Fibroblast of mammary gland (primary cell): Measurements from ENCODE around the gene DGCR6L.
A peak's percentile ranks its signal among the peaks of the same experiment; 100 is the strongest.
"Not testable (repeated sequence)": the region's sequence is repeated elsewhere in the genome, so short reads cannot be mapped to it uniquely, and the experiment has no call there.

Experiments
- DNase-seq: peaks from one replicate; pipeline ENCODE4 v3.0.0-alpha.2; 2010; ENCODE audit warnings: low read depth
- H3K4me3 ChIP-seq: 2 replicates; pipeline ENCODE4 v1.5.1; 2011; ENCODE audit warnings: low read depth, mild to moderate bottlenecking, low read length, moderate library complexity; ENCODE audit not compliant: control insufficient read depth
- TF ChIP-seq, protein P1 (sequence below): conservative IDR thresholded peaks from 2 replicates; pipeline ENCODE4 v1.5.1; 2011; ENCODE audit warnings: low read depth, low read length, inconsistent platforms; ENCODE audit not compliant: control insufficient read depth, insufficient read depth

Gene DGCR6L

DNA sequence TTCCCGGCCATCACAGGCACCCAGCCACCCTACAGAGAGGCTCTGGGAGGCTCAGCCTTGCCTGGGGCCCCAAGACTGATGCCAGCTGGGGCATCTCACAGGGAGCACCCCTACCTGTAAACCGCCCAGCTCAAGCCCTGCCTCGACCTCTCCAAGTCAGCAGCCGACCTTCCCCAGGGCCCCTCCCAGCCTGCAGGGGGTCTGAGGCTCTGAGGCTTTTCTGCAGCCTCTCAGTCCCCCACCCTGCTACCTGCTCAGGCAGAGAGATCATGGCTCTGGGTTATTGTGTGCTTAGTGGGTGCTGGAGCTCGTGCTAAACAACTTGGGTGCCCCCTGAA lies 28.6 kb downstream of the DGCR6L start:
- DNase-seq = no peak
- H3K4me3 ChIP-seq = no peak overlapping the region
- TF ChIP-seq, protein P1, sequence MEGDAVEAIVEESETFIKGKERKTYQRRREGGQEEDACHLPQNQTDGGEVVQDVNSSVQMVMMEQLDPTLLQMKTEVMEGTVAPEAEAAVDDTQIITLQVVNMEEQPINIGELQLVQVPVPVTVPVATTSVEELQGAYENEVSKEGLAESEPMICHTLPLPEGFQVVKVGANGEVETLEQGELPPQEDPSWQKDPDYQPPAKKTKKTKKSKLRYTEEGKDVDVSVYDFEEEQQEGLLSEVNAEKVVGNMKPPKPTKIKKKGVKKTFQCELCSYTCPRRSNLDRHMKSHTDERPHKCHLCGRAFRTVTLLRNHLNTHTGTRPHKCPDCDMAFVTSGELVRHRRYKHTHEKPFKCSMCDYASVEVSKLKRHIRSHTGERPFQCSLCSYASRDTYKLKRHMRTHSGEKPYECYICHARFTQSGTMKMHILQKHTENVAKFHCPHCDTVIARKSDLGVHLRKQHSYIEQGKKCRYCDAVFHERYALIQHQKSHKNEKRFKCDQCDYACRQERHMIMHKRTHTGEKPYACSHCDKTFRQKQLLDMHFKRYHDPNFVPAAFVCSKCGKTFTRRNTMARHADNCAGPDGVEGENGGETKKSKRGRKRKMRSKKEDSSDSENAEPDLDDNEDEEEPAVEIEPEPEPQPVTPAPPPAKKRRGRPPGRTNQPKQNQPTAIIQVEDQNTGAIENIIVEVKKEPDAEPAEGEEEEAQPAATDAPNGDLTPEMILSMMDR = no peak

DNA sequence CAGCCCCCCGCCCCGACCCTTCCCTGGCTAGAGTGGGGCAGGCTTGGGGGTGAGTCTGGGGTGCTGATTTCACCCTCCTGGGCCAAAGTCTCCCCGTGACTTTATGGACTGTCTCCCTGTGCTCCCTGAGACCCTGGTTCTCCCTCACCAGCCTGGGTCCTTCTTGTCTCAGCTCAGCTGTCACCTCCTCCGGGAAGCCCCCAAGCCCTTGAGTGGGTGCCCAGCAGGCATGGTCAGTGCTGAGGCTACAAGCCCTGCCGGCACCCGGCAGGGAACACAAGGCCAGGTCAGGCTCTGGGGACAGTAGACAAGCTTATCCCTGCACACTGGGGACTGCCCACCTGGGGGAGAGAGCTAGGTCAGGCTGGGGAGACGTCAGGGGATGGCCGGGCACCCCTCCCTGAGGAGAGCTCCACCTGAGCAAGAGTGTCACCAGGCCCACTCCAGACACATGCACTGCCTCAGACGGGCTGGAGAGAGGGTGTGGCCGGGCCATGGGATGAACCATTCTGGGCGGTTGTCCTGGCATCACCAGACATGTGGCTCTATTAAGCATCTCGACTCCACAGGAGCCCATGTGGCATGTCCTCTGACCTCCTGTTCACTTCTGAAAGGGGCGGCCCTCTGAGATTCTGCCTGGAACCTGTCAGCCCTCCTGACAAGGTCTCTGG lies 29.1 kb downstream of the DGCR6L start:
- H3K4me3 ChIP-seq = no peak overlapping the region
- TF ChIP-seq, protein P1 = no peak
- DNase-seq = no peak

DNA sequence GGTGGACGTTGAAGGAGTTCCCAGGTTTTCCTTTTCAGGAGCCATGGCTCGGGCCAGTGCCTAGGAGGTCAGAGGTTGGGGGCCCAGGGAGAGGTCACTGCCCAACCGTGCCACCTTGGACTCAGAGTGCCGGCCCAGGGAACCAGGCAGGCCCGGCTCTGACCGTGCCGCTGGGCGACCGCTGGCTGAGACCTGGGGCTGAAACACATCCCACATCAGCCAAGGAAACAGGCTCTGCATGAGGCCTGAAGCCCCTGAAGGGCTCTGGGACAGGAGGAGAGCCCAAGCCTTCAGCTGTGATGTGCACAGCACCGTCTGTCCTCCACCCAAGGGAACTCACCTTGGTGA lies 29.8 kb downstream of the DGCR6L start:
- no peak overlapping the region for H3K4me3 ChIP-seq
- DNase-seq = no peak
- TF ChIP-seq, protein P1 = no peak

DNA sequence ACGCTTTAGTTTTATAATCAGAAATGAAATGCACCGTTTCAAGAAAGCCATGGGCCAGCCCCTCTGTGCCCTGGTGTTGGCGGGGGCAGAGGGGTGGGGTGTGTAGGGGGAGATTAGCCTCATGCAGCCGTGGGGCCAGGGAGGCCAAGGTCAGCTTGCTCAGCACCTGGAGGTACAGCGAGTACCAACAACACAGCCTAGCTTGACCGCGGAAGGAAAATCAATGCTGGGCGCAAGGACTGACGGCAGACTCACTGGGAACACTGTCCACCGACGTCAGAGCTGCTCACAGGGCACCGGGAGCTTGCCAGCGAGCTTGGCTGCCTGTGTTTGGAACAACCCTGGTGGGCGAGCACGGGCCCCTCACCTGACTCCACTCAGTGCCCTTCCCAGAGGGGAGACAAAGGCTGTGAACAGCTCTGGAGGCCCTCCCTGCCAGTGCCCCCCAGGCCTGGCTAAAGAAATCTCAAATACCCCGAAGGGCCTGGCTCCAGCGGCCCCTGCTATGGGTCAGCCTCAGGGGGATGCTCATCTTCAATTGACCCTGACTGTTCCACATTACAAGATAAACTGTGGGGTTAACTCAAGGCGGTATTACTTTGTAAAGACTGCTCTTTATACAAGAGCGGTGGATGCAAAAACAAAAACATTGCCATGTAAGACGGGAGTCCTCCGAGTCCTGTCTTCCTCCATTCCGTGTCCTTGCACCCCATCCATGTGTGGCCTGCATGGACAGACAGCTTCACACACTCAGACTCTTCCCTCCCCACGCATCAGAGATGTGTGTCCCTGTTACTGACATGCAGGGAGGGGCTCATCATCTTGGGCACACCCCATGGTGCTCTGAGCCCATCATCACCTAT lies 30.4 kb downstream of the DGCR6L start:
- H3K4me3 ChIP-seq, DNase-seq: not testable (repeated sequence)

DNA sequence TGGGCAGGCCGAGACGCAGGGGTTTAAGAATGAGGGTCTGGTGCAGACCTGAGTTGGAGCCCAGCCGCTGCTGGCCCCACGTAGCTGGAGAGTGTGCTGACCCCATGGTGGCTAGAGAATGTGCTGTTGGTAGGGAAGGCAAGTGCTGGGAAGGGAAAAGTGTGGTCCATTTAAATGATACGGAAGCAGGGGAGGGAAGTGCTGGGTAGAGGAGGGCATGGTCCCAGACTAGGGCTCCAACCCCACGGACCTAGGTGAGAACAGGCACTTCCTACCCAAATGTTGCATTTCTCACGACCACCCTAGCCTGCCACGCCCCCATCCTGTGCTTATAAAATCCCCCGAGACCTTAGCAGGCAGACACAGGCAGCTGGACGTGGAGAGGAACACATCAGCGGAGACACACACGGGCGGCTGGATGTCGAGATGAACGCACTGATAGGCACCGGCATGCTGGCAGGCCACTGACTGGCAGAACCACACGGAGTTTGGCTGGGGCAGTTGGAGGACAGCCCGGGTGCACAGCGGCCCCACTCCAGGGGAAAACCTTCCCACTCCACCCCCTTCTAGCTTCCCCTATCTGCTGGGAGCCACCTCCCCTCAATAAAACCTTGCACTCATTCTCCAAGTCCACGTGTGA lies 33.0 kb downstream of the DGCR6L start:
- not testable (repeated sequence) for DNase-seq, H3K4me3 ChIP-seq

DNA sequence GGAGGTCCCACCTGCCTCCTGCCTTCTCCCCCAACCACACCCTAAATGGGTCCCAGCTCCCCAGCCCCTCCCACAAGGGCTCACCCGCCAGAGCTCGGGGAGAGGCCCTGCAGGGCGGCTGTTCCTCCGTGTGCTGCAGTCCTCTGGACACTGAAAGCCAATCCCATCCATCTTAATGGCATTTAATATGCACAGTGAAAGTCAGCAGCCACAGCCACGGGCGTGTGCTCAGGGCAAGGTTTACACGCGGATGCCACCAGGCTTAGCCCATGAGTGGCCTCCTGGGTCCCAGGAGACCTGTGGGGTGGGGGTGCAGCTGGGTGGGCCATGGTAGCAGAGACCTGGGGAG lies 33.6 kb downstream of the DGCR6L start:
- not testable (repeated sequence) for DNase-seq, H3K4me3 ChIP-seq

DNA sequence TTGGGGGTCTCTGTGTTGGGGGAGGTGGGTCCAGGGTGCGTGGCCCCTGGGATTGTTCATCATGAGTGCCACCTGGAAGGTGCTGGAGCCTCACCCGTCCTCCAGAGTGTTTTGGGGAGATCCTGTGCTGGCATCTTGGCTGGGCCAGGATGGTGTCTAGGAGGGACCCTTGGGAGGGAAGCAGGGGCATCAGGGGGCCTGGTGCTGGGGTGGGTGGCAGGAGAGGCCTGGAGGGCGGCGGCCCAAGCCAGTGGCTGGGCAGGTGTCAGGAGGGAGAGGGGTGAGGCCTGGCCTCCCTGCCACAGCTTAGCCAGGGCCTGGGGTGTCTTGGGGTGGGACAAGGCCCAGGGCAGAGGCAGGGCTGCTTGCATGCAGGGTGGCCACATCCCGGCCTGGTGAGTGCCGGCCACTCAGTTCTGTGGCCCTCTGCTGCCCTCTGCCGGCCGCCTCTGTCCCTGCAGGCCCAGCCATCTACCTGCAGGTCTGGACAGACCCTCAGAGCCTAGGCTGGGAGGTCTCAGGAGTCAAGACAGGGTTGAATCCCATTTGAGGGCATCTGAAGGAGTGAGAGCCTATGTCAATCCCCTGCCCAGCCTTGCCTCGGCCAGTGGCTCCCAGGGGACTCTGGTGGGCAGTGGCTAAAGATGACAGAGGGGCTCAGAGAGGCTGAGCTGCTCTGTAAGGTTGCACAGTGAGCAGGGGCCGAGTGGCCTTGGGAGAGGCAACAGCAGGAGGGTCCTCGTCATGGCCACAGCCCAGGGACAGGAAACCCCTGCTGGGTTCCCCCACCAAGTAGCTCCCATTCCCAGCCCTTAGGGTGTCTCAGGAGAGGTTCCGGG lies 34.2 kb downstream of the DGCR6L start:
- peak; percentile 19 for DNase-seq
- TF ChIP-seq, protein P1 = peak; percentile 63
- not testable (repeated sequence) for H3K4me3 ChIP-seq
